Stimulated activated CD8-positive, alpha-beta memory T cell treated with anti-CD3 and anti-CD28 coated beads, Interleukin-15, amount 100 ng/mL, for 4 hours (primary cell): Measurements from ENCODE around the gene FTSJ3.
A peak's percentile ranks its signal among the peaks of the same experiment; 100 is the strongest.
"Not testable (repeated sequence)": the region's sequence is repeated elsewhere in the genome, so short reads cannot be mapped to it uniquely, and the experiment has no call there.

Experiments used
- DNase-seq, 2 donors: peaks; one replicate each; pipeline ENCODE4 v3.0.0-alpha.2; 2020; ENCODE audit warnings: low read depth in 2 of 2

Gene FTSJ3

GRCh38 chr17:63843910-63844677 lies 16.6 kb upstream of the FTSJ3 start:
- DNase-seq: no peak

- DNase-seq: not testable (repeated sequence)
Measured at GRCh38 chr17:63843387-63843888, 16.0 kb upstream of the FTSJ3 start.

GRCh38 chr17:63842540-63843386 lies 15.3 kb upstream of the FTSJ3 start, which contains the start of gene SMARCD2:
Gene SMARCD2 (minus strand): TSS chr17:63842685. CDS start chr17:63842674, 11 bp downstream.
- peak; percentile 97 to 98 for DNase-seq

- DNase-seq: no peak
Measured at GRCh38 chr17:63842173-63842539, 14.7 kb upstream of the FTSJ3 start.

- DNase-seq: no peak
Measured at GRCh38 chr17:63841350-63842172, 14.1 kb upstream of the FTSJ3 start.

GRCh38 chr17:63840591-63841349 lies 13.3 kb upstream of the FTSJ3 start:
- no peak for DNase-seq

GRCh38 chr17:63838631-63839171 lies 11.2 kb upstream of the FTSJ3 start:
- DNase-seq: no peak

- no peak for DNase-seq
Measured at GRCh38 chr17:63837962-63838600, 10.6 kb upstream of the FTSJ3 start.

GRCh38 chr17:63837480-63837879 lies 10.0 kb upstream of the FTSJ3 start:
- DNase-seq: no peak

GRCh38 chr17:63836811-63837210 lies 9.3 kb upstream of the FTSJ3 start:
- DNase-seq: no peak

GRCh38 chr17:63835167-63835720 lies 7.8 kb upstream of the FTSJ3 start:
- DNase-seq: no peak

- DNase-seq: peak in 1 of 2 donors; percentile 24
Measured at GRCh38 chr17:63834431-63835166, 7.1 kb upstream of the FTSJ3 start.

- DNase-seq: no peak
Measured at GRCh38 chr17:63833741-63834373, 6.4 kb upstream of the FTSJ3 start.

GRCh38 chr17:63833026-63833740 lies 5.7 kb upstream of the FTSJ3 start:
- DNase-seq: no peak

- no peak for DNase-seq
Measured at GRCh38 chr17:63832455-63832854, 5.0 kb upstream of the FTSJ3 start.

GRCh38 chr17:63832014-63832413 lies 4.6 kb upstream of the FTSJ3 start:
- no peak for DNase-seq

GRCh38 chr17:63831505-63831904 lies 4.0 kb upstream of the FTSJ3 start:
- DNase-seq: no peak

- DNase-seq: no peak
Measured at GRCh38 chr17:63830904-63831491, 3.5 kb upstream of the FTSJ3 start.
